RWPE2 (cell line): ENCODE measurements around the gene DOCK9.

ENCODE experiments used
- ATAC-seq: fragments of 200-7000 bp; cut with Tn5 transposase; 3 replicates; pipeline ENCODE4 v1.9.1; 2021; ENCODE audit warnings: low read depth
- DNase-seq: peaks from one replicate; pipeline ENCODE4 v3.0.0-alpha.2; 2020; ENCODE audit warnings: low spot score
- H3K27ac ChIP-seq: fragments of 450-650 bp; 2 replicates; pipeline ENCODE4 v1.5.1; 2017; ENCODE audit warnings: mild to moderate bottlenecking; ENCODE audit not compliant: poor library complexity, severe bottlenecking
- H3K27me3 ChIP-seq: fragments of 250-450 bp; sonication (Bioruptor Pico); 2 replicates; pipeline ENCODE4 v1.5.1; 2021; ENCODE audit warnings: mild to moderate bottlenecking, moderate library complexity; ENCODE audit not compliant: insufficient read depth, poor library complexity, severe bottlenecking
- H3K36me3 ChIP-seq: fragments of 250-450 bp; sonication (Bioruptor Pico); 2 replicates; pipeline ENCODE4 v1.5.1; 2020; ENCODE audit warnings: low read depth, mild to moderate bottlenecking, moderate library complexity
- H3K4me1 ChIP-seq: fragments of 250-450 bp; sonication (Bioruptor Pico); 2 replicates; pipeline ENCODE4 v1.5.1; 2021; ENCODE audit warnings: mild to moderate bottlenecking, moderate library complexity; ENCODE audit not compliant: insufficient read depth, poor library complexity, severe bottlenecking
- H3K4me3 ChIP-seq: fragments of 250-450 bp; sonication (Bioruptor Pico); 2 replicates; pipeline ENCODE4 v1.5.1; 2021; ENCODE audit warnings: mild to moderate bottlenecking, moderate library complexity; ENCODE audit not compliant: severe bottlenecking
- H3K9me3 ChIP-seq: fragments of 250-450 bp; sonication (Bioruptor Pico); 2 replicates; pipeline ENCODE4 v1.5.1; 2021; ENCODE audit warnings: mild to moderate bottlenecking, moderate library complexity; ENCODE audit not compliant: severe bottlenecking
- TF ChIP-seq, protein P1 (sequence below): fragments of 450-650 bp; IDR thresholded peaks from one replicate; pipeline ENCODE4 v1.5.1; 2017; ENCODE audit warnings: mild to moderate bottlenecking, moderate library complexity; ENCODE audit not compliant: poor library complexity, severe bottlenecking

DOCK9 gene

DNA sequence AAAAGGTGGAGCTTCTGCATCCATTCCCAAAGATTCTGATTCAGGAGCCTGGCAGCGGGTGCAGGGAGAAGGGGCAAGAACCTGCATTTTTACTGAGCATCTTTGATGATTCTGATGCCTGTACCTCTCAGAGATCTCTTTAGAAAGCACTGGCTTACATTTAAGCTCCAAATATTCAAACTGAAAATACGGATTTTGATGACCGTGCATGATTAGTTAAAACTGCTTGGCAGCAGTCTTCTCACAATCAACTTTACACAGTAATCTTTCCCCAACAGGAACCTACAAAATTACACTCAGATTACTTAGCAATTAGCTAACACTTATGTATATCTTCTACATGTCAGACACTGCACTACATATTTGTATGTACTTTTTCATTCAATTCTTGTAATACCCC, 108.9 kb downstream of the DOCK9 start:
- peaks cover 32% of the 10 kb centered on the region for H3K36me3 ChIP-seq
- no peaks in the 10 kb centered on the region for H3K4me1 ChIP-seq
- no peak overlapping the region for H3K4me3 ChIP-seq
- no peaks in the 10 kb centered on the region for H3K27me3 ChIP-seq
- H3K9me3 ChIP-seq = peaks cover 4% of the 10 kb centered on the region
- TF ChIP-seq, protein P1, sequence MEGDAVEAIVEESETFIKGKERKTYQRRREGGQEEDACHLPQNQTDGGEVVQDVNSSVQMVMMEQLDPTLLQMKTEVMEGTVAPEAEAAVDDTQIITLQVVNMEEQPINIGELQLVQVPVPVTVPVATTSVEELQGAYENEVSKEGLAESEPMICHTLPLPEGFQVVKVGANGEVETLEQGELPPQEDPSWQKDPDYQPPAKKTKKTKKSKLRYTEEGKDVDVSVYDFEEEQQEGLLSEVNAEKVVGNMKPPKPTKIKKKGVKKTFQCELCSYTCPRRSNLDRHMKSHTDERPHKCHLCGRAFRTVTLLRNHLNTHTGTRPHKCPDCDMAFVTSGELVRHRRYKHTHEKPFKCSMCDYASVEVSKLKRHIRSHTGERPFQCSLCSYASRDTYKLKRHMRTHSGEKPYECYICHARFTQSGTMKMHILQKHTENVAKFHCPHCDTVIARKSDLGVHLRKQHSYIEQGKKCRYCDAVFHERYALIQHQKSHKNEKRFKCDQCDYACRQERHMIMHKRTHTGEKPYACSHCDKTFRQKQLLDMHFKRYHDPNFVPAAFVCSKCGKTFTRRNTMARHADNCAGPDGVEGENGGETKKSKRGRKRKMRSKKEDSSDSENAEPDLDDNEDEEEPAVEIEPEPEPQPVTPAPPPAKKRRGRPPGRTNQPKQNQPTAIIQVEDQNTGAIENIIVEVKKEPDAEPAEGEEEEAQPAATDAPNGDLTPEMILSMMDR = no peak
- ATAC-seq (no peak), DNase-seq (no peak)
- no peak overlapping the region for H3K27ac ChIP-seq

DNA sequence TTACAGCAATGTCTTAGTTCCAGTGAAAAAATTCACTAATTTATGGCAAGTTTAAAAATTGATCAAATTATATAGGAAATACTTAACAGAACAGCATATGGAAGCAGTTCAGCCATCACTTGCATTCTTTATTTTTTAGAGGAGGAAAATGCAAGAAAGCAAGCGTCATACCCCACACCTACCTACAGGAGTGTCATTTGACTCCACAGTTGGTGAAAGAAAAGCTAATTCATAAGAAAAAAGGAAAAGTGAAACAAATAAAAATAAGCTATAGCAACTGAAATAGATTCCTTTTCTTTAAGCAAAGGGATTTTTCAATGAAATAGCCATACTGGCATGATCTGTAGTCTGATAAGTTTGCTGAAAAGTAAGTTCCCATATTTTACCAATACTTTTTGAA, 111.0 kb downstream of the DOCK9 start:
- no peaks in the 10 kb centered on the region for H3K9me3 ChIP-seq
- peaks cover 42% of the 10 kb centered on the region for H3K36me3 ChIP-seq
- H3K4me3 ChIP-seq = no peak overlapping the region
- no peak overlapping the region for H3K27ac ChIP-seq
- TF ChIP-seq, protein P1 = no peak
- no peak for ATAC-seq
- no peaks in the 10 kb centered on the region for H3K27me3 ChIP-seq
- H3K4me1 ChIP-seq = no peaks in the 10 kb centered on the region
- DNase-seq = no peak

DNA sequence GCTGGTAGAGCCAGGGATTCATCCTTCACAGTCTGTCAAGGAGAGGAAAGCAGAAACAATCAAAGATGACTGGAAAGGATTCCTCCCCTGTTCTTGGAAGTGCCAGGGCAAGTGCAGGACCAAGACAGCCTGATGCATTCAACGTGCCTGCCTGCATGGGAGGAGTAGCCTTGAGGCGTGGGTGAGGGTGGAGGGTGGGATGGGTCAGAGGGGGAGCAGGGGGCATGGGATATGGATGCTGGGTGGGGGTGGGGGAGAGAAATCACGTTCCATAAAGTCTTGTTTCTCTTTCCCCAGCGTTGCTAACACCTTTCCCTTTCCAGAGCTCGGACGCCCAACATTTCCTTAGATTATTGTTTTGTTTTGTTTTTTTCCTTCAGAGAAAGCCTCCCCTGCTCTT, 117.4 kb downstream of the DOCK9 start:
- DNase-seq = no peak
- H3K9me3 ChIP-seq = no peaks in the 10 kb centered on the region
- no peaks in the 10 kb centered on the region for H3K4me1 ChIP-seq
- H3K27me3 ChIP-seq = peaks cover 3% of the 10 kb centered on the region
- H3K36me3 ChIP-seq = peaks cover 63% of the 10 kb centered on the region
- no peak overlapping the region for H3K4me3 ChIP-seq
- ATAC-seq = no peak
- H3K27ac ChIP-seq = no peak overlapping the region
- TF ChIP-seq, protein P1 = no peak

DNA sequence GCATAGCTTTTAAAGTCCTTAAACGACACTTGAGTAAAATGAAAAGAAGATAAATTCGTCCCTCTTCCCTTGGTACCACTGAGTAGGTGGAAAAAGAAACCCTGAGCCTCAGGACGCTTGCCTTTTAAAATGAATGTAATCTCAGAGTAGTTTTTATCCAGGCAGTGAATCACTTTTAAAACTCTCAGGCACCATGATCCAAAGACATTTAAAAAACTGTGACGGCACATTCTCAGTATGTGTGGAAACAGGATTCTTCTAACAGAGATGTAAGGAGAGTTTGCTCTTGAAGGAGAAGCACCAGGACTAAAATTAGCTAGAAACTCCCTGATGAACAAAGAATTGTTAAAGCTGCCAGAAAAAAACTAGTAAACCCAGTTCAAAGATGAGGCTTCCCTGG, 119.7 kb downstream of the DOCK9 start:
- DNase-seq (no peak), ATAC-seq (no peak)
- Histone ChIP-seq H3K4me1 (no peaks in the 10 kb centered on the region), H3K27ac (no peak overlapping the region), H3K4me3 (no peak overlapping the region), H3K36me3 (peaks cover 76% of the 10 kb centered on the region), H3K9me3 (no peaks in the 10 kb centered on the region), H3K27me3 (peaks cover 3% of the 10 kb centered on the region)
- TF ChIP-seq, protein P1 = no peak

DNA sequence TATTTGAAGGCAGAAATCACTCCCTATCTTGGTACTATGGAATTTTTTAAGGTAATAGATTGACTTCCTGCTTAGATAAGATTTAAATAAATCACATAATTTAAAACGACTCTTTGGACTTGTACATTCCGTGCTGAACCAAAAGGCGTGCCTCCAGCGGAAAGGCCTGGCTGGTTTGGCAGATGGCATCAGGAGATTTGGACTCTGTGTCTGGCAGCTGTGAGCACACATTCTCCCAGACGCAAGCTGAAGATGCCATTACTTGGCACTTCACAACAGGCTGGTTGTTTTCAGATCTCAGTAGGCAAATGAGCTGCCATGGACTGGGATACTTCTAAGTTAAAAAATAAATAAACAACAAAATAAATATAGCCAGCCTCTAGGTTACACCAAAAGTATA, 120.9 kb downstream of the DOCK9 start:
- TF ChIP-seq, protein P1 = no peak
- DNase-seq (no peak), ATAC-seq (no peak)
- Histone ChIP-seq H3K4me1 (no peaks in the 10 kb centered on the region), H3K4me3 (no peak overlapping the region), H3K27me3 (peaks cover 3% of the 10 kb centered on the region), H3K9me3 (no peaks in the 10 kb centered on the region), H3K36me3 (peaks cover 75% of the 10 kb centered on the region), H3K27ac (no peak overlapping the region)
